K562 (cell line): ENCODE results near the gene ZNF12.
A peak's percentile ranks its signal among the peaks of the same experiment; 100 is the strongest.

Experiments
- CTBP1 ChIP-seq: fragments of 450-650 bp; IDR thresholded peaks from 2 replicates; pipeline ENCODE4 v1.6.1; 2016; ENCODE audit warnings: borderline replicate concordance
- HCFC1 ChIP-seq: IDR thresholded peaks from 2 replicates; pipeline ENCODE4 v1.6.1; 2012; ENCODE audit warnings: low read depth, low read length, improper control_type of control experiment
- RCOR1 ChIP-seq, 2 experiments: IDR thresholded peaks; 2 replicates each; pipeline ENCODE4 v1.6.1; 2012; ENCODE audit warnings: low read depth in 2 of 2, low read length in 2 of 2, borderline replicate concordance in 1 of 2, improper control_type of control experiment in 1 of 2
- TF ChIP-seq, protein P1 (sequence below), 3 experiments: IDR thresholded peaks in 2 of 3; conservative IDR thresholded peaks in 1 of 3; 2 replicates each; pipeline ENCODE4 v1.5.1; 2011 to 2012; ENCODE audit warnings: low read length in 3 of 3, mild to moderate bottlenecking in 3 of 3, control low read depth in 2 of 3, improper control_type of control experiment in 1 of 3, inconsistent platforms in 1 of 3, low read depth in 1 of 3, mixed read lengths in 1 of 3, moderate library complexity in 1 of 3; ENCODE audit not compliant: insufficient read depth in 2 of 3
- TF ChIP-seq, protein P2 (sequence below): fragments of 250-450 bp; sonication (Bioruptor Pico); IDR thresholded peaks from 2 replicates; pipeline ENCODE4 v1.4.0; 2020; ENCODE audit warnings: mild to moderate bottlenecking, moderate library complexity
- TF ChIP-seq, protein P3 (sequence below): sonication (generic); formaldehyde crosslinking; IDR thresholded peaks from 2 replicates; pipeline ENCODE4 v1.8.1; 2023; ENCODE audit warnings: mild to moderate bottlenecking, missing genetic modification reagents, moderate library complexity
- TF ChIP-seq, protein P4 (sequence below): sonication (generic); formaldehyde crosslinking; IDR thresholded peaks from 2 replicates; pipeline ENCODE4 v1.8.0; 2022; ENCODE audit warnings: missing genetic modification reagents, mild to moderate bottlenecking, borderline replicate concordance
- TF ChIP-seq, protein P5 (sequence below): fragments of 450-650 bp; IDR thresholded peaks from 2 replicates; pipeline ENCODE4 v1.6.1; 2017; ENCODE audit warnings: antibody characterized with exemption, mild to moderate bottlenecking

DNA sequence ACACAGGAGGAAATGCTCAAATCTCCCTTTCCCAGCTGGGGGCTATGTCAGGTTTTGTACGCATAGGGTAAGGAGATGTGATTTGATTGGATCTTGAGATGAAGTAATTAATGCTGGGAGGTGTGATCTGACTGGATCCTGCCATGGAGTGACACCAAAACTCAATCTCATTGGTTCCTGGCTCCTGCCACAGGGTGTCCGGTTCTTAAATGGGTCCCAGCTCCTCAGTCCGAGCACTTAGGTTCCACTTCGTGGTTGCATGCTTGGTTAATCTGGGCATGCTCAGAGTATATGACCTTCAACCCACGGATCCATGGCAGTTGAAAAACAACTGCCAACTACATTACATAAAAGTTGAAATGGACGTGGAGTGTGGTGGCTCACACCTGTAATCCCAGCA is 3.1 kb upstream of the ZNF12 start:
- no peak for TF ChIP-seq CTBP1
- TF ChIP-seq, protein P1, sequence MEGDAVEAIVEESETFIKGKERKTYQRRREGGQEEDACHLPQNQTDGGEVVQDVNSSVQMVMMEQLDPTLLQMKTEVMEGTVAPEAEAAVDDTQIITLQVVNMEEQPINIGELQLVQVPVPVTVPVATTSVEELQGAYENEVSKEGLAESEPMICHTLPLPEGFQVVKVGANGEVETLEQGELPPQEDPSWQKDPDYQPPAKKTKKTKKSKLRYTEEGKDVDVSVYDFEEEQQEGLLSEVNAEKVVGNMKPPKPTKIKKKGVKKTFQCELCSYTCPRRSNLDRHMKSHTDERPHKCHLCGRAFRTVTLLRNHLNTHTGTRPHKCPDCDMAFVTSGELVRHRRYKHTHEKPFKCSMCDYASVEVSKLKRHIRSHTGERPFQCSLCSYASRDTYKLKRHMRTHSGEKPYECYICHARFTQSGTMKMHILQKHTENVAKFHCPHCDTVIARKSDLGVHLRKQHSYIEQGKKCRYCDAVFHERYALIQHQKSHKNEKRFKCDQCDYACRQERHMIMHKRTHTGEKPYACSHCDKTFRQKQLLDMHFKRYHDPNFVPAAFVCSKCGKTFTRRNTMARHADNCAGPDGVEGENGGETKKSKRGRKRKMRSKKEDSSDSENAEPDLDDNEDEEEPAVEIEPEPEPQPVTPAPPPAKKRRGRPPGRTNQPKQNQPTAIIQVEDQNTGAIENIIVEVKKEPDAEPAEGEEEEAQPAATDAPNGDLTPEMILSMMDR (IDR thresholded peaks at IDR 0.05 in 2 of 3, conservative IDR thresholded peaks at IDR 0.05 in 1 of 3; ENCODE audit: insufficient read depth in 2 of 3, low read depth in 1 of 3, low read length in 3 of 3): no peak
- TF ChIP-seq HCFC1: peak; percentile 41; the same call in 1 of the 2 replicates
- TF ChIP-seq, protein P2, sequence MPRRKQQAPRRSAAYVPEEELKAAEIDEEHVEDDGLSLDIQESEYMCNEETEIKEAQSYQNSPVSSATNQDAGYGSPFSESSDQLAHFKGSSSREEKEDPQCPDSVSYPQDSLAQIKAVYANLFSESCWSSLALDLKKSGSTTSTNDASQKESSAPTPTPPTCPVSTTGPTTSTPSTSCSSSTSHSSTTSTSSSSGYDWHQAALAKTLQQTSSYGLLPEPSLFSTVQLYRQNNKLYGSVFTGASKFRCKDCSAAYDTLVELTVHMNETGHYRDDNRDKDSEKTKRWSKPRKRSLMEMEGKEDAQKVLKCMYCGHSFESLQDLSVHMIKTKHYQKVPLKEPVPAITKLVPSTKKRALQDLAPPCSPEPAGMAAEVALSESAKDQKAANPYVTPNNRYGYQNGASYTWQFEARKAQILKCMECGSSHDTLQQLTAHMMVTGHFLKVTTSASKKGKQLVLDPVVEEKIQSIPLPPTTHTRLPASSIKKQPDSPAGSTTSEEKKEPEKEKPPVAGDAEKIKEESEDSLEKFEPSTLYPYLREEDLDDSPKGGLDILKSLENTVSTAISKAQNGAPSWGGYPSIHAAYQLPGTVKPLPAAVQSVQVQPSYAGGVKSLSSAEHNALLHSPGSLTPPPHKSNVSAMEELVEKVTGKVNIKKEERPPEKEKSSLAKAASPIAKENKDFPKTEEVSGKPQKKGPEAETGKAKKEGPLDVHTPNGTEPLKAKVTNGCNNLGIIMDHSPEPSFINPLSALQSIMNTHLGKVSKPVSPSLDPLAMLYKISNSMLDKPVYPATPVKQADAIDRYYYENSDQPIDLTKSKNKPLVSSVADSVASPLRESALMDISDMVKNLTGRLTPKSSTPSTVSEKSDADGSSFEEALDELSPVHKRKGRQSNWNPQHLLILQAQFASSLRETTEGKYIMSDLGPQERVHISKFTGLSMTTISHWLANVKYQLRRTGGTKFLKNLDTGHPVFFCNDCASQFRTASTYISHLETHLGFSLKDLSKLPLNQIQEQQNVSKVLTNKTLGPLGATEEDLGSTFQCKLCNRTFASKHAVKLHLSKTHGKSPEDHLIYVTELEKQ (CRISPR knock-in tag): no peak
- TF ChIP-seq, protein P3, sequence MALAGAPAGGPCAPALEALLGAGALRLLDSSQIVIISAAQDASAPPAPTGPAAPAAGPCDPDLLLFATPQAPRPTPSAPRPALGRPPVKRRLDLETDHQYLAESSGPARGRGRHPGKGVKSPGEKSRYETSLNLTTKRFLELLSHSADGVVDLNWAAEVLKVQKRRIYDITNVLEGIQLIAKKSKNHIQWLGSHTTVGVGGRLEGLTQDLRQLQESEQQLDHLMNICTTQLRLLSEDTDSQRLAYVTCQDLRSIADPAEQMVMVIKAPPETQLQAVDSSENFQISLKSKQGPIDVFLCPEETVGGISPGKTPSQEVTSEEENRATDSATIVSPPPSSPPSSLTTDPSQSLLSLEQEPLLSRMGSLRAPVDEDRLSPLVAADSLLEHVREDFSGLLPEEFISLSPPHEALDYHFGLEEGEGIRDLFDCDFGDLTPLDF (CRISPR knock-in tag): no peak
- TF ChIP-seq, protein P4, sequence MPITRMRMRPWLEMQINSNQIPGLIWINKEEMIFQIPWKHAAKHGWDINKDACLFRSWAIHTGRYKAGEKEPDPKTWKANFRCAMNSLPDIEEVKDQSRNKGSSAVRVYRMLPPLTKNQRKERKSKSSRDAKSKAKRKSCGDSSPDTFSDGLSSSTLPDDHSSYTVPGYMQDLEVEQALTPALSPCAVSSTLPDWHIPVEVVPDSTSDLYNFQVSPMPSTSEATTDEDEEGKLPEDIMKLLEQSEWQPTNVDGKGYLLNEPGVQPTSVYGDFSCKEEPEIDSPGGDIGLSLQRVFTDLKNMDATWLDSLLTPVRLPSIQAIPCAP (CRISPR knock-in tag): no peak
- no peak for TF ChIP-seq RCOR1 (IDR thresholded peaks at IDR 0.05; ENCODE audit: borderline replicate concordance in 1 of 2, low read depth in 2 of 2, low read length in 2 of 2)
- TF ChIP-seq, protein P5, sequence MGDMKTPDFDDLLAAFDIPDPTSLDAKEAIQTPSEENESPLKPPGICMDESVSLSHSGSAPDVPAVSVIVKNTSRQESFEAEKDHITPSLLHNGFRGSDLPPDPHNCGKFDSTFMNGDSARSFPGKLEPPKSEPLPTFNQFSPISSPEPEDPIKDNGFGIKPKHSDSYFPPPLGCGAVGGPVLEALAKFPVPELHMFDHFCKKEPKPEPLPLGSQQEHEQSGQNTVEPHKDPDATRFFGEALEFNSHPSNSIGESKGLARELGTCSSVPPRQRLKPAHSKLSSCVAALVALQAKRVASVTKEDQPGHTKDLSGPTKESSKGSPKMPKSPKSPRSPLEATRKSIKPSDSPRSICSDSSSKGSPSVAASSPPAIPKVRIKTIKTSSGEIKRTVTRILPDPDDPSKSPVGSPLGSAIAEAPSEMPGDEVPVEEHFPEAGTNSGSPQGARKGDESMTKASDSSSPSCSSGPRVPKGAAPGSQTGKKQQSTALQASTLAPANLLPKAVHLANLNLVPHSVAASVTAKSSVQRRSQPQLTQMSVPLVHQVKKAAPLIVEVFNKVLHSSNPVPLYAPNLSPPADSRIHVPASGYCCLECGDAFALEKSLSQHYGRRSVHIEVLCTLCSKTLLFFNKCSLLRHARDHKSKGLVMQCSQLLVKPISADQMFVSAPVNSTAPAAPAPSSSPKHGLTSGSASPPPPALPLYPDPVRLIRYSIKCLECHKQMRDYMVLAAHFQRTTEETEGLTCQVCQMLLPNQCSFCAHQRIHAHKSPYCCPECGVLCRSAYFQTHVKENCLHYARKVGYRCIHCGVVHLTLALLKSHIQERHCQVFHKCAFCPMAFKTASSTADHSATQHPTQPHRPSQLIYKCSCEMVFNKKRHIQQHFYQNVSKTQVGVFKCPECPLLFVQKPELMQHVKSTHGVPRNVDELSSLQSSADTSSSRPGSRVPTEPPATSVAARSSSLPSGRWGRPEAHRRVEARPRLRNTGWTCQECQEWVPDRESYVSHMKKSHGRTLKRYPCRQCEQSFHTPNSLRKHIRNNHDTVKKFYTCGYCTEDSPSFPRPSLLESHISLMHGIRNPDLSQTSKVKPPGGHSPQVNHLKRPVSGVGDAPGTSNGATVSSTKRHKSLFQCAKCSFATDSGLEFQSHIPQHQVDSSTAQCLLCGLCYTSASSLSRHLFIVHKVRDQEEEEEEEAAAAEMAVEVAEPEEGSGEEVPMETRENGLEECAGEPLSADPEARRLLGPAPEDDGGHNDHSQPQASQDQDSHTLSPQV: no peak
